ENCODE data around the gene EMX2. TPM values are rescaled to one million over a fixed set of nuclear protein-coding genes. Genes with fewer than 3 reads are reported as not detected.

EMX2 gene
- total and polyA plus RNA-seq, 2 experiments from 2014 or later: not detected

DNA sequence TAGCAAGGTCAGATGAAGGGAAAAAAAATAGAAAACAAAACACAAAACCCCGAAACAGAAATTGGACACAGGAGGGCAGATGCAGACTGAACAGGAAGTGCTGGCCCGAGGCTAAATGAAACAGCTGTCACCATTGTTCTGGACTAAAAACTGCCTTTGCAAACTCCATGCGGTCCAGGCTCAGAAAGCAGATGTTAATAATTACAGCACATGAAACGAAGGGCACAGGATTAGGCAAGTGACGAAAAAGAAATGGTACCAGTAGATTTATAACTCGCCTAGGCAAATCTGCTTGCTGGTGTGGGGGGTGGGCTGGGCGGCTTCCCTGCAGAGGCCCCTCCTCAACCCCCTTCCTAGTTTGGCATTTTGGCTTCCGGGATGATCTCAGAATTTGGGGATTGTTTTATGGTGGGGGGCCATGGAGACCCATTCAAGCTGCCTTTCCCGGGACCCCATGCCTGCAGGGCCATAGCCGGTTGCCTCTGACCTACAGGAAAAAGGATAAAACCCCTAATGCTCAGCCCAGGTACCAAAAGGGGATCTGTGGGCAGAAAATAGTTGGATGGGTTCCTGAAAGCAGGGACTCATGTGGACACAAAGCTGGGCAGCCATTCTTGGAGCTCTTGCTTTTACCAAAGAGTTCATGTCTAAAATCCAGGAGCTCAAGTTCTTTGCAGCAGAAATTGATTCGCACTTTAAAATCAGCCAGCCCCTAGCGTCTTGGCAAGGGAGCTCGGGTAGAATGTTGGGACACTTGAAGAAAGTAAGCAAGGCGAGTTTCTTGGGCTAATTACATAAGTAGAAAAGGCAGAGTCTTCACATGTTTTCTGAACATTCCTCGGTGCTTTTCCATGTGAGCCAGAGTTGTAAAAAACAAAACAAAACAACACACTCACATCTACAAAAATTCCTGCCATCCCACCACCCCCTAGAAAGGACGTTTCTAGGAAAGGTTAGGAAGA lies 39.0 kb upstream of the EMX2 start:
- H3K27ac Mint-ChIP-seq: no peak overlapping the region
- no peaks in the 10 kb centered on the region for H4K20me1 ChIP-seq (replicated peaks; ENCODE audit: insufficient read depth)
- ATAC-seq: no peak

More for the DNA sequence above, 39.0 kb upstream of the EMX2 start:
- TF ChIP-seq EZH2phosphoT487 (IDR thresholded peaks at IDR 0.05; ENCODE audit: unreplicated experiment) (no peak), JUNB (IDR thresholded peaks at IDR 0.05; ENCODE audit: unreplicated experiment) (no peak), EZH2 (IDR thresholded peaks at IDR 0.05; ENCODE audit: low read depth, unreplicated experiment) (no peak), POLR2AphosphoS5 (IDR thresholded peaks at IDR 0.05; ENCODE audit: low read depth) (no peak), ZNF114 (CRISPR knock-in tag; IDR thresholded peaks at IDR 0.05) (no peak), NANOG (IDR thresholded peaks at IDR 0.05; ENCODE audit: borderline replicate concordance) (no peak), ZNF331 (CRISPR knock-in tag; IDR thresholded peaks at IDR 0.05; ENCODE audit: low read depth) (no peak), STAT1 (IDR thresholded peaks at IDR 0.05; ENCODE audit: unreplicated experiment) (no peak)
- TF ChIP-seq, protein P1, sequence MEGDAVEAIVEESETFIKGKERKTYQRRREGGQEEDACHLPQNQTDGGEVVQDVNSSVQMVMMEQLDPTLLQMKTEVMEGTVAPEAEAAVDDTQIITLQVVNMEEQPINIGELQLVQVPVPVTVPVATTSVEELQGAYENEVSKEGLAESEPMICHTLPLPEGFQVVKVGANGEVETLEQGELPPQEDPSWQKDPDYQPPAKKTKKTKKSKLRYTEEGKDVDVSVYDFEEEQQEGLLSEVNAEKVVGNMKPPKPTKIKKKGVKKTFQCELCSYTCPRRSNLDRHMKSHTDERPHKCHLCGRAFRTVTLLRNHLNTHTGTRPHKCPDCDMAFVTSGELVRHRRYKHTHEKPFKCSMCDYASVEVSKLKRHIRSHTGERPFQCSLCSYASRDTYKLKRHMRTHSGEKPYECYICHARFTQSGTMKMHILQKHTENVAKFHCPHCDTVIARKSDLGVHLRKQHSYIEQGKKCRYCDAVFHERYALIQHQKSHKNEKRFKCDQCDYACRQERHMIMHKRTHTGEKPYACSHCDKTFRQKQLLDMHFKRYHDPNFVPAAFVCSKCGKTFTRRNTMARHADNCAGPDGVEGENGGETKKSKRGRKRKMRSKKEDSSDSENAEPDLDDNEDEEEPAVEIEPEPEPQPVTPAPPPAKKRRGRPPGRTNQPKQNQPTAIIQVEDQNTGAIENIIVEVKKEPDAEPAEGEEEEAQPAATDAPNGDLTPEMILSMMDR (conservative IDR thresholded peaks at IDR 0.05; ENCODE audit: low read depth in 2 of 2): no peak
- TF ChIP-seq, protein P2, sequence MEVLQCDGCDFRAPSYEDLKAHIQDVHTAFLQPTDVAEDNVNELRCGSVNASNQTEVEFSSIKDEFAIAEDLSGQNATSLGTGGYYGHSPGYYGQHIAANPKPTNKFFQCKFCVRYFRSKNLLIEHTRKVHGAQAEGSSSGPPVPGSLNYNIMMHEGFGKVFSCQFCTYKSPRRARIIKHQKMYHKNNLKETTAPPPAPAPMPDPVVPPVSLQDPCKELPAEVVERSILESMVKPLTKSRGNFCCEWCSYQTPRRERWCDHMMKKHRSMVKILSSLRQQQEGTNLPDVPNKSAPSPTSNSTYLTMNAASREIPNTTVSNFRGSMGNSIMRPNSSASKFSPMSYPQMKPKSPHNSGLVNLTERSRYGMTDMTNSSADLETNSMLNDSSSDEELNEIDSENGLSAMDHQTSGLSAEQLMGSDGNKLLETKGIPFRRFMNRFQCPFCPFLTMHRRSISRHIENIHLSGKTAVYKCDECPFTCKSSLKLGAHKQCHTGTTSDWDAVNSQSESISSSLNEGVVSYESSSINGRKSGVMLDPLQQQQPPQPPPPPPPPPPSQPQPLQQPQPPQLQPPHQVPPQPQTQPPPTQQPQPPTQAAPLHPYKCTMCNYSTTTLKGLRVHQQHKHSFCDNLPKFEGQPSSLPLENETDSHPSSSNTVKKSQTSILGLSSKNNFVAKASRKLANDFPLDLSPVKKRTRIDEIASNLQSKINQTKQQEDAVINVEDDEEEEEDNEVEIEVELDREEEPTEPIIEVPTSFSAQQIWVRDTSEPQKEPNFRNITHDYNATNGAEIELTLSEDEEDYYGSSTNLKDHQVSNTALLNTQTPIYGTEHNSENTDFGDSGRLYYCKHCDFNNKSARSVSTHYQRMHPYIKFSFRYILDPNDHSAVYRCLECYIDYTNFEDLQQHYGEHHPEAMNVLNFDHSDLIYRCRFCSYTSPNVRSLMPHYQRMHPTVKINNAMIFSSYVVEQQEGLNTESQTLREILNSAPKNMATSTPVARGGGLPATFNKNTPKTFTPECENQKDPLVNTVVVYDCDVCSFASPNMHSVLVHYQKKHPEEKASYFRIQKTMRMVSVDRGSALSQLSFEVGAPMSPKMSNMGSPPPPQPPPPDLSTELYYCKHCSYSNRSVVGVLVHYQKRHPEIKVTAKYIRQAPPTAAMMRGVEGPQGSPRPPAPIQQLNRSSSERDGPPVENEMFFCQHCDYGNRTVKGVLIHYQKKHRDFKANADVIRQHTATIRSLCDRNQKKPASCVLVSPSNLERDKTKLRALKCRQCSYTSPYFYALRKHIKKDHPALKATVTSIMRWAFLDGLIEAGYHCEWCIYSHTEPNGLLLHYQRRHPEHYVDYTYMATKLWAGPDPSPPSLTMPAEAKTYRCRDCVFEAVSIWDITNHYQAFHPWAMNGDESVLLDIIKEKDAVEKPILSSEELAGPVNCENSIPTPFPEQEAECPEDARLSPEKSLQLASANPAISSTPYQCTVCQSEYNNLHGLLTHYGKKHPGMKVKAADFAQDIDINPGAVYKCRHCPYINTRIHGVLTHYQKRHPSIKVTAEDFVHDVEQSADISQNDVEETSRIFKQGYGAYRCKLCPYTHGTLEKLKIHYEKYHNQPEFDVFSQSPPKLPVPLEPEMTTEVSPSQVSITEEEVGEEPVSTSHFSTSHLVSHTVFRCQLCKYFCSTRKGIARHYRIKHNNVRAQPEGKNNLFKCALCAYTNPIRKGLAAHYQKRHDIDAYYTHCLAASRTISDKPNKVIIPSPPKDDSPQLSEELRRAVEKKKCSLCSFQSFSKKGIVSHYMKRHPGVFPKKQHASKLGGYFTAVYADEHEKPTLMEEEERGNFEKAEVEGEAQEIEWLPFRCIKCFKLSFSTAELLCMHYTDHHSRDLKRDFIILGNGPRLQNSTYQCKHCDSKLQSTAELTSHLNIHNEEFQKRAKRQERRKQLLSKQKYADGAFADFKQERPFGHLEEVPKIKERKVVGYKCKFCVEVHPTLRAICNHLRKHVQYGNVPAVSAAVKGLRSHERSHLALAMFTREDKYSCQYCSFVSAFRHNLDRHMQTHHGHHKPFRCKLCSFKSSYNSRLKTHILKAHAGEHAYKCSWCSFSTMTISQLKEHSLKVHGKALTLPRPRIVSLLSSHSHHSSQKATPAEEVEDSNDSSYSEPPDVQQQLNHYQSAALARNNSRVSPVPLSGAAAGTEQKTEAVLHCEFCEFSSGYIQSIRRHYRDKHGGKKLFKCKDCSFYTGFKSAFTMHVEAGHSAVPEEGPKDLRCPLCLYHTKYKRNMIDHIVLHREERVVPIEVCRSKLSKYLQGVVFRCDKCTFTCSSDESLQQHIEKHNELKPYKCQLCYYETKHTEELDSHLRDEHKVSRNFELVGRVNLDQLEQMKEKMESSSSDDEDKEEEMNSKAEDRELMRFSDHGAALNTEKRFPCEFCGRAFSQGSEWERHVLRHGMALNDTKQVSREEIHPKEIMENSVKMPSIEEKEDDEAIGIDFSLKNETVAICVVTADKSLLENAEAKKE (CRISPR knock-in tag; IDR thresholded peaks at IDR 0.05): no peak
- TF ChIP-seq, protein P3, sequence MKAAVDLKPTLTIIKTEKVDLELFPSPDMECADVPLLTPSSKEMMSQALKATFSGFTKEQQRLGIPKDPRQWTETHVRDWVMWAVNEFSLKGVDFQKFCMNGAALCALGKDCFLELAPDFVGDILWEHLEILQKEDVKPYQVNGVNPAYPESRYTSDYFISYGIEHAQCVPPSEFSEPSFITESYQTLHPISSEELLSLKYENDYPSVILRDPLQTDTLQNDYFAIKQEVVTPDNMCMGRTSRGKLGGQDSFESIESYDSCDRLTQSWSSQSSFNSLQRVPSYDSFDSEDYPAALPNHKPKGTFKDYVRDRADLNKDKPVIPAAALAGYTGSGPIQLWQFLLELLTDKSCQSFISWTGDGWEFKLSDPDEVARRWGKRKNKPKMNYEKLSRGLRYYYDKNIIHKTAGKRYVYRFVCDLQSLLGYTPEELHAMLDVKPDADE (IDR thresholded peaks at IDR 0.05): no peak
- TF ChIP-seq, protein P4, sequence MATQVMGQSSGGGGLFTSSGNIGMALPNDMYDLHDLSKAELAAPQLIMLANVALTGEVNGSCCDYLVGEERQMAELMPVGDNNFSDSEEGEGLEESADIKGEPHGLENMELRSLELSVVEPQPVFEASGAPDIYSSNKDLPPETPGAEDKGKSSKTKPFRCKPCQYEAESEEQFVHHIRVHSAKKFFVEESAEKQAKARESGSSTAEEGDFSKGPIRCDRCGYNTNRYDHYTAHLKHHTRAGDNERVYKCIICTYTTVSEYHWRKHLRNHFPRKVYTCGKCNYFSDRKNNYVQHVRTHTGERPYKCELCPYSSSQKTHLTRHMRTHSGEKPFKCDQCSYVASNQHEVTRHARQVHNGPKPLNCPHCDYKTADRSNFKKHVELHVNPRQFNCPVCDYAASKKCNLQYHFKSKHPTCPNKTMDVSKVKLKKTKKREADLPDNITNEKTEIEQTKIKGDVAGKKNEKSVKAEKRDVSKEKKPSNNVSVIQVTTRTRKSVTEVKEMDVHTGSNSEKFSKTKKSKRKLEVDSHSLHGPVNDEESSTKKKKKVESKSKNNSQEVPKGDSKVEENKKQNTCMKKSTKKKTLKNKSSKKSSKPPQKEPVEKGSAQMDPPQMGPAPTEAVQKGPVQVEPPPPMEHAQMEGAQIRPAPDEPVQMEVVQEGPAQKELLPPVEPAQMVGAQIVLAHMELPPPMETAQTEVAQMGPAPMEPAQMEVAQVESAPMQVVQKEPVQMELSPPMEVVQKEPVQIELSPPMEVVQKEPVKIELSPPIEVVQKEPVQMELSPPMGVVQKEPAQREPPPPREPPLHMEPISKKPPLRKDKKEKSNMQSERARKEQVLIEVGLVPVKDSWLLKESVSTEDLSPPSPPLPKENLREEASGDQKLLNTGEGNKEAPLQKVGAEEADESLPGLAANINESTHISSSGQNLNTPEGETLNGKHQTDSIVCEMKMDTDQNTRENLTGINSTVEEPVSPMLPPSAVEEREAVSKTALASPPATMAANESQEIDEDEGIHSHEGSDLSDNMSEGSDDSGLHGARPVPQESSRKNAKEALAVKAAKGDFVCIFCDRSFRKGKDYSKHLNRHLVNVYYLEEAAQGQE (IDR thresholded peaks at IDR 0.05; ENCODE audit: unreplicated experiment): no peak
- Mint-ChIP-seq H3K27me3 (ENCODE audit: insufficient read depth, low read depth, poor library complexity) (peaks cover 4% of the 10 kb centered on the region), H3K4me1 (peaks cover 7% of the 10 kb centered on the region), H3K9me3 (no peaks in the 10 kb centered on the region), H3K36me3 (ENCODE audit: low read depth) (no peaks in the 10 kb centered on the region), H3K4me3 (no peak overlapping the region)
- no peak for DNase-seq (ENCODE audit: low spot score)
- Histone ChIP-seq H3K4me3 (no peak overlapping the region), H3K79me2 (replicated peaks; ENCODE audit: insufficient read depth) (no peaks in the 10 kb centered on the region), H3F3A (replicated peaks; ENCODE audit: low read depth) (no peaks in the 10 kb centered on the region), H3K9me2 (ENCODE audit: insufficient read depth) (peaks cover 5% of the 10 kb centered on the region; the same call in 1 of the 2 replicates), H3K27ac (ENCODE audit: low read depth) (no peak overlapping the region), H3K4me2 (no peak overlapping the region), H3K36me3 (ENCODE audit: insufficient read depth) (no peaks in the 10 kb centered on the region), H2AFZ (peak overlapping the region; percentile 59; the same call in 1 of the 2 replicates), H3K27me3 (ENCODE audit: insufficient read depth) (no peaks in the 10 kb centered on the region), H3K4me1 (ENCODE audit: insufficient read depth) (no peaks in the 10 kb centered on the region)
